Stimulated activated CD8-positive, alpha-beta memory T cell treated with anti-CD3 and anti-CD28 coated beads, Interleukin-4, amount 100 ng/mL, for 4 hours (primary cell): Measurements from ENCODE around the gene C1RL.
"Not testable (repeated sequence)": the region's sequence is repeated elsewhere in the genome, so short reads cannot be mapped to it uniquely, and the experiment has no call there.

Source experiments
- DNase-seq, 2 donors: peaks; one replicate each; pipeline ENCODE4 v3.0.0-alpha.2; 2020; ENCODE audit warnings: low read depth in 2 of 2, low spot score in 1 of 2

C1RL gene

DNA sequence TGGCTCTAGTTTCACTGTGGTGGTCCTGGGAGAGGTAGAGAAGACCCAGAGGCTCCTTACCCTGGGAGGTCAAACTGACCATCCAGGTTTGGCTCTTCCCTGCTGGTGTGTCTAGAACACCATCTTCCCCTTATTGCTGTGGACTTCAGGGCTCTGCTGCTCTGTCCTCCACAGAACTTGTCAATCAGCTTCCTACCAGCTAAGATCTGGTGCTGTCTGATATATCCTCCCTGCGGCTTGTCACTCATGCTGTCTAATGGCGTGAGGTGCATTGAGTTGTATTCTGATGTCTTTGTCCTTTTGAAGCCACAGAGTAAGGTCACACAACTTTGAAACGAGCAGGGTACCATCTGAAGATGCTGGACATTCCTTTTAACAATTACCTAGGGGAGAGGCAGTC lies 7.2 kb upstream of the C1RL start:
- no peak for DNase-seq

DNA sequence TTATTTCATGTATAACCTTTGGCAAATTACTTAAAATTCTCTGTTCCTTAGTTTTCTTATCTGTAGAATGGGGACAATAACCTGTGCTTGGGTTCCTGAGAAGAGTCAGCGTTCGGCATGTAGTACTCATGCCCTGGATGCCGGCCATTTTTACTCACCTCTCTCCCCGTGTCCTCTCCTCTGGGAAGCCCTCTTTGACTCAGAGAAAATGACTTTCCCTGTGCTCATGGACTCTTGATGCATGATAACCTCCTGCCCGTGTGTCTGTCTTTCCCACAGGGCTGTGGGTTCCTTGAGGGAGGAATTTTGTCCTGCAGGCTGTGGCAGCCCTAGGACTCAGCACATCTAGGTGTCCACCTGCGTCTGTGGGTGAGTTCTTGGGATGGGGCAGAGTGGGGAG lies 5.8 kb upstream of the C1RL start:
- no peak for DNase-seq

DNA sequence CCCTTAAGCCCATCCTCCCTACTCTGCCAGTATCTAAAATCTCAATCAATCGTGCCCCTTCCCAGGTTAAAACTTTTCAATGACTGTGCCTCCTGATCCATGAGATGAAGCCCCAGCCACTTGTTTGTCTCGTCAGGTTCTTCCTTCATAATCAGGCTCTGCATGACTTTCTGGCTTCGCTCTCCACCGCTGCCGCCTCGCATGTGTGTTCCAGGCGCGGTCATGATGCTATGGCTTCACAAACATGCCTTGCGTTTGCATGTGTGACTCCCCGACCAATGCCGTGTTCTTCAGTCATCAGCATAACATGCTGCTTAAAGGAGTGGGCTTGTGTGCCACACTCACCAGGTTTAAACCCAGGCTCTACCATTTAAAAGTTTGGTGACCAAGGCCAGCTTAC lies 5.0 kb upstream of the C1RL start:
- DNase-seq = no peak

GRCh38 chr12:7113389-7113871 lies 4.4 kb upstream of the C1RL start:
- DNase-seq = no peak

DNA sequence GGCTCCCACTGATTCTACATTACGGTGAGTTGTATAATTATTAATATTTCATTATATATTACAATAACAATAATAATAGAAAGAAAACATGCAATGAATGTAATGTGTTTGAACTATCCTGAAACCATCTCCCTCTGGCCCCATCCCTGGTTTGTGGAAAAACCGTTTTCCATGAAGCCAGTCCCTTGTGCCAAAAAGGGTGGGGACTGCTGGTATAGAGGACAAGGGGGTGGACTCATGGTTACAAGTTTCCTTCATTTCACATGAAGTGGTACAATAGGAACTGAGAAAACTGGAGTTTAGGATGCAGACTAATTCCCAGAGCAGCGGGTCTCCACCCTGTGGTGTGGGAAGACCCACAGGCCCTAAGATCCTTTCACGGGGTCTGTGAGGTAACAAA lies 3.0 kb upstream of the C1RL start:
- no peak for DNase-seq

- DNase-seq = no peak
These were observed 1.6 kb upstream of the C1RL start for GRCh38 chr12:7110661-7111060.

GRCh38 chr12:7109572-7109920 lies 532 bp upstream of the C1RL start:
- DNase-seq = no peak

- DNase-seq = peak; percentile 31 to 56
These were observed 815 bp downstream of the C1RL start for GRCh38 chr12:7108003-7108795.

- no peak for DNase-seq
These were observed 1.4 kb downstream of the C1RL start for GRCh38 chr12:7107636-7108002.

- DNase-seq = not testable (repeated sequence)
These were observed 1.8 kb downstream of the C1RL start for GRCh38 chr12:7107181-7107580.

DNA sequence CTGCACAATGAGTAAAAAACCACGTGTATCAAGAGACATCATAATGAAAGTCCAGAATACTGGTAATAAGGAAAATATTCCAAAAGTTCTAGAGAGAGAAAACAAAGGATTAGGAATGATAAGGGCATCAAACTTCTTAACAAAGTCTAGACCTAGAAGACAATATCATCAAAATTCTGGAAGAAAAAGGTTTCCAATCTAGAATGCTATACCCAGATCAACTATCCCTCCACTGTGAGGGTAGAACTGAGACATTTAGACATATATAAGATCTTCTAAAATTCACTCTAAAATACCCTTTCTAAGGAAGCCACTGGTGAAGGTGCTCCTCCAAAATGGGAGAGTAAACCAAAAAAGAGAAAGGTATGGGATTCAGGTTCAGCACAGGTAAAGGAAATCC lies 2.9 kb downstream of the C1RL start:
- DNase-seq = no peak

DNA sequence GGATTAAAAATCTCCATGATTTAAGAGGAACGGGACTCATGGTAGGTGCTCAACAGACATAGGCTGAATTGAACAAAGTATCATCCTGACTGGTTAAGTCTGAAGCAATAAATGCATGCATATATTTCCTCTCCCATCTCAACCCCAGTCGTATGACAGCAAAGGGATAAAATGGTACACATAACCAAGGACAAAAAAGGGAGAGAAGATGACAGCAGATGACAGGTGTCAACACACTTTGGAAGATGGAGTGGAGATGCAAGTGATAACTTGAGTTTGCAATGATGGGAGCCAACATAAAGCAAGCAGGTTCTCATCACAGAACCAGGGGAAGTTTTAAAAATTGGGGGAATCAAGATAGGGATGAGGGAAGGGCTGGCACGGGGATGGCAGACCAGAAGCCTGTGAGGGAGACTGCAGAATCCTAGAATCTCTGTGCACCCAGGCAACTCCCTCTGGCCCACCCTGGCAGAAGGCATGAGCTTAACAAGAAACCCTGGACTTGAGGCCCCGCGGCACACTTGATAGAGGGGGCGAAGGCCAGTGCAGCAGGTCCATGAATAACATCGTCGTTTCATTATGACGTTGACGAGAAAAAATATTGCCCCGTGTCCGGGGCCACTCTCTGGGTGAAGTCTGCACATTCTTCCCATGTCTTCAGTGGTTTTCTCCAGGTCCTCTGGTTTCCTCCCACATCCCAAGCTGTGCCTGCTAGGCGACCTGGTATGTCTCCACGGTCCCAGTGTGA lies 5.0 kb downstream of the C1RL start:
- no peak for DNase-seq

- no peak for DNase-seq
These were observed 6.4 kb downstream of the C1RL start for GRCh38 chr12:7102582-7102981.

DNA sequence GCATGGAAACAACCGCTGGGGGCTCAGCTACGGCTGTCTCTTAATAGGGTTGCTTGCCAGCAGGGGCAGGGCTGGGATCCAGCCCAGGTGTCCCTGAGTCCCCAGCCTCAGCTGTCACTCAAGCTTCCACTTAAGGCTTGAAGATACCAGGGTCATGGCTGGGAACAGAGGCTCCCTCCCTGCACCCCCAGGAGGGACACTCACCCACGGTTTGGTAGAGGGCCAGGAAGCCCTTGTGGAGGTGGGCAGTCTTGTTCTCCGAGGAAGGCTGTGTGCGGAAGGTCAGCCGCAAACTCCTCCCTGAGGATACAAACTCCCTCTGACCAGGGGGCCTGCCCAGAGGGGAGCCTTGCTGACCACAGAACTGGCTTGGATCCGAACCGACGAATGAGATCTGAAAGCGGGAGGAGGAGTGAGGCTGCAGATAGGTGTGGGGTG lies 7.3 kb downstream of the C1RL start:
- DNase-seq = no peak

DNA sequence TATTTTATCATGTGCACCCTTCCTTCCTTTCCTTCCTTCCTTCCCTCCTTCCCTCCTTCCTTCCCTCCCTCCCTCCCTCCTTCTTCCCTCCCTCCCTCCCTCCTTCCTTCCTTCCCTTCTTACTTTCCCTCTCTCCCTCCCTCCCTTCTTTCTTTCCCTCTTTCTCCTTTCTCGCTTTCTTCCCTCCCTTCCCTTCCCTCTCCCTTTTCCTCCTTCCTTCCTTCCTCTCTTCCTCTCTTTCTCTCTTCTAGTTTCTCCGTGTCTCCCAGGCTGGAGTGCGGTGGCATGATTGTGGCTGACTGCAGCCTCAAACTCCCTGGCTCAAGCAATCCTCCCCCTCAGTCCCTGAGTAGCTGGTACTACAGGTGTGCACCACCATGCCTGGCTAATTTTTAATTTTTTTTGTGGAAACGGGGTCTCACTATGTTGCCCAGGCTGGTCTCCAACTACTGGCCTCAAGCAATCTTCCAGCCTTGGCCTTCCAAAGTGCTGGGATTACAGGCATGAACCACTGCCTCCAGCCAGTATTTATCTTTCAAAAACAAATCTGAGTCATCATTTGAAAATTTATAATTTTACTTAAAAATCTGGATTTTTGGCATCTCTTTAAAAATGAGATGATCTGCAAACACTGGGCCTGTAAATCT lies 7.8 kb downstream of the C1RL start:
- no peak for DNase-seq

DNA sequence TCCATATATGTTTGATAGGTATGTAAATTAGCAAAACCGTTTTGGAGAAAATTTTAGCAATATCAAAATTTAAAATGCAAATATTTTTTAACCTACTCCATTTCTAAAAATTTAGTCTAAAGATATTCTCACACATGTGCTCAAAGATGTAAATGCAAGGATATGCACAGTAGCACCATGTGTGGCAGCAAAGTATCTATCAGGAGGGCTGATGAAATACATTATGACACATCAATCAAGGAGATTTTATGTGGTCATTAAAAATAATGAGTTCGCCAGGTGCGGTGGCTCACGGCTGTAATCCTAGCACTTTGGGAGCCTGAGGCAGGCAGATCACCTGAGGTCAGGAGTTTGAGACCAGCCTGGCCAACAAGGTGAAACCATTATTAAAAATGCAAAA lies 8.8 kb downstream of the C1RL start:
- DNase-seq = no peak

DNA sequence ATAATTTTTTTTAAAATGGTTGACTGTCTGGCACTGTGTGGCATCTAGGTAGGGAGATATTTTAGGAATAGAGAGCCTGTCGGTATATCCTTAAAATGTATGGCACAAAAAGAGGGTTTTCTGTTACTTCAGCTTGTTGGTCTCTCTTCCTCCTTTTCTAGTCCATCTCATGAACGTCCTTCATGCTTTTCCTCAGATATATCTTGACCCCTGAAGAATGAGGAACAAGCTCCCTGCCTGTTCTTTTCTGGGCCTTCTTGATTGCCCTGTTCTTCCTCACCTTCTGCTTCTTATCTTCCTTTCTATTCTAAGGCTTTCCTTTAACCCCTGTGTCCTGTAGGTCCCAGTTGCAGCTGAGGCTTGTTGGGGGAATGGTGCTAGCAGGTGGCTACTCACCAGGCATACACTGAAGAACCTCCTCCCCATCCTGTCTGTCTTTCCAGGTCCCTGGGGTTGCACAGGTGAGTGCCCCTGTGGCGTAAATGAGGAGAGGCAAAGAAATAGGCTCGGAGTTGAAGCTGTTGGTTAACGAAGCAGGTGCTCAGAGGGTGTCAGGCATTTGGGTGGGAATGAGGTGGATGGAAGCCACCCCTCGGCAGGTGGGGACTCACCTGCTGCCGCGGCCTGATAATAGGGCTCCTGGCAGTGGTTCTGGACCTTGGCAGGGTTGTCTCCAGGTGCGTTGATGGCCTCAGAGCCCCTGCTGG lies 9.6 kb downstream of the C1RL start:
- no peak for DNase-seq

DNA sequence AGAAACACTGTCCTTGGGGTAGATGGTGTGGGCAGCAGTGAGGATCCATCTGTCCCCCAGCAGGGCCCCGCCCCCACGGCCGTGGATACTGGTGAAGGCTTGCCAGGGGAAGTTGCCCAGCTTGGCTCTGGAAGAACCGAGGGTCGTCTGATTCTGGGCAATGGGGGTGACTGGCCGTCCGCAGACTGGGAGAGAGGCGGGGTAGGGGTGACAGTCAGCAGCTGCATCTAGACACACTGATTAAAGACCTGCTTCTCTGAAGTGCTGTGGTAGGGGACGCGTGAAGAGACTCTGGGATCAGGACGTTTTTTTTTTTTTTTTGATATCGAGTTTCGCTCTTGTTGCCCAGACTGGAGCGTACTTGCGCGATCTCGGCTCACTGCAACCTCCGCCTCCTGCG lies 12.0 kb downstream of the C1RL start:
- no peak for DNase-seq

- DNase-seq = no peak
These were observed 12.7 kb downstream of the C1RL start for GRCh38 chr12:7096006-7096932.

GRCh38 chr12:7093892-7094291 lies 15.1 kb downstream of the C1RL start:
- DNase-seq = no peak
